T follicular helper cell (primary cell): ENCODE results near the gene IFNLR1.

Source experiments
- DNase-seq: peaks from one replicate; pipeline ENCODE4 v3.0.0-alpha.2; 2020; ENCODE audit warnings: low read depth

The IFNLR1 gene

DNA sequence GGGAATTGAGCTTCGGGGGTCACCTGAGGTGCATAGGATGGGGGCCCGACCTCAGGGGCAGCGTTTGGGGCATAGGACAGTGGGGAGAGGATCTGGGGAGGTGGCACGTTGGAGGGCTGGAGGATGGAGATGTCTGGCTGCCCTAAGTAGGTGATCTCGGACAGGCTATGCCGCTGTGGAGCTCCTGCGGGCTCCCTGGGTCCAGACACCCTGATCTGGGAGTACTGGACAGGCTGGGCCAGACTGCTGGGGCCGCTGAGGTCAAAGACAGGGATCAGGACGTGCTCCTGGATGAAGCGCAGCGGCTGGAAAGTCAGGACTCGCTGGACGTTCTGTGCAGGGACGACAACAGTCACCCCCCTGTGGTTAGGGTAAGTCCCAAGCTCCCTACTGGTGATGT is 65.7 kb downstream of the IFNLR1 start:
- no peak for DNase-seq

DNA sequence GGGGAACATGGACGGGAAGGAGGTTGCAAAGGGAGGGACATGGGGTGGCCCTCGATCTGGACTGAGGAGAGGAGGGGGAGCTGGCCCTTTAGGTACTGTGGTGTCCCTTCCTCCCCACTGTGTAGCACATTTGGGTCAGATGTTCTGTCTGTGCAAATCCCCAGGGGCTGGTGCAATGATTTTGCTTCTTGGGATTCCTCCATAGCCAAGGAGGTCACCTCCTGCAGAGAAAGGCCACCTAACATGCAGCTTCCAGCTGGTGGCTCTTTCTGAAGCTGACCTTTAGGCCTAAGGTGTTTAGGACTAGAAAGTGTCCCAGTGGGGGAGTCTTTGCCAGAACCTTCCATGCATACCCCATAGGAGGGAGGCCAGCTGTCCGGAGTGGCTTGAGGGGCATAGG is 66.1 kb downstream of the IFNLR1 start:
- DNase-seq: no peak

DNA sequence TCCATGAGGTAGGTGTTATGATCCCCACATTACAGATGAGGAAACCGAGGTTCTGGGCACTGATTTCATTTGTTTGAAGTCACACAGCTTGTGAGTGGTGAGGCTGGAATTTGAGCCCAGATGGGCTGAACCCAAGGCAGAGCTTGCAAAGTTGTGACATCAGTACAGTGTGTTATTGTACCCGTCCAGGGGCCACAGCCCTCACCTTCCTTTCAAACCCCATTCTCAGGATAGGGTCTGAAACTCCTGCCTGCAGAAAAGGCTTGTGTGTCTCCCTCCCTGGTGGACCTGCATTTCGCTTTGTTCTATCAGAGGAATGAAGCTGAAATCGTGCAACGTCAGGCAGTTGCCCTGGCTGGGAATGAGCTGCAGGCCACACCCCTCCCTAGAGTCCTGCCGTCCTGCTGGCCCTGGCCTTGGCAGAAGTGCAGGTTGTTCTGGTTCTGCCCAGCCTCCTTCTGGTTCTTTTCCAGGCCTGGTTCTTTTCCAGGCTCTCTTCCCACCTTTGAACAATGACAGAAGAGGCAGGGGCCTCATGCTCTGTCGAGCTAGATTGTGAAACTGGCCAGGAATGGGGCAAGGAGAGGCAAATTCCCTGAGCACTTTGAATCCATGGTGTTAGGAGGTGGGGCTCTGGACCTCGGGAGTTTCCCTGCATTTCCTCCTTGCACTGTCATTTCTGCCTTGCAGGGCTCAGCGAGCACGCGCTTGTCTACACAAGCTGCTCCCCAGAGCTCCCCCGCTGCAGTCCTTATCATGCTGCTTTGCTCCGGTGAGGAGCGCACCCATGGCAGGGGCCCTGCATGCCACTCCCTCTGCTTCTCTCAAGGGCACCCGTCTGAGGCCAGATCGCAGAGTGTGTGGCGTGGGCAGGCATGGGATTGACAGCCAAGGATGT is 67.0 kb downstream of the IFNLR1 start:
- no peak for DNase-seq

DNA sequence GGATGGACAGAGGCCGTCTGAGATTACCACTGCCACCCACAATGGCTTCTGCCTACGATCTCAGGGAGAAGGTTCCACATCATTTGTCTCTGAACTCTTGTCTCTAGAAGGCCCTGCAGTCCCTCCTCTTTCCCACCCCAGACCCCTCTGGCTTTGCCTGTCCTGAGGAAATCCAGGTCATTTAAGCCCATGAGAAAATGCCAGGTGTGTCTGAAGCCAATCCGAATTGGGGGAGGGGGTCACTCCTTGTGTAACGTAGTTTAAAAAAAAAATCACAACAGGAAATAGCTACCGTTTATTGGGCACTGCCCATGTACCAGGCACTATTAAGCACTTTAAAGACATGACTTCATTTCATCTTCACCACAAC is 67.6 kb downstream of the IFNLR1 start:
- DNase-seq: no peak

DNA sequence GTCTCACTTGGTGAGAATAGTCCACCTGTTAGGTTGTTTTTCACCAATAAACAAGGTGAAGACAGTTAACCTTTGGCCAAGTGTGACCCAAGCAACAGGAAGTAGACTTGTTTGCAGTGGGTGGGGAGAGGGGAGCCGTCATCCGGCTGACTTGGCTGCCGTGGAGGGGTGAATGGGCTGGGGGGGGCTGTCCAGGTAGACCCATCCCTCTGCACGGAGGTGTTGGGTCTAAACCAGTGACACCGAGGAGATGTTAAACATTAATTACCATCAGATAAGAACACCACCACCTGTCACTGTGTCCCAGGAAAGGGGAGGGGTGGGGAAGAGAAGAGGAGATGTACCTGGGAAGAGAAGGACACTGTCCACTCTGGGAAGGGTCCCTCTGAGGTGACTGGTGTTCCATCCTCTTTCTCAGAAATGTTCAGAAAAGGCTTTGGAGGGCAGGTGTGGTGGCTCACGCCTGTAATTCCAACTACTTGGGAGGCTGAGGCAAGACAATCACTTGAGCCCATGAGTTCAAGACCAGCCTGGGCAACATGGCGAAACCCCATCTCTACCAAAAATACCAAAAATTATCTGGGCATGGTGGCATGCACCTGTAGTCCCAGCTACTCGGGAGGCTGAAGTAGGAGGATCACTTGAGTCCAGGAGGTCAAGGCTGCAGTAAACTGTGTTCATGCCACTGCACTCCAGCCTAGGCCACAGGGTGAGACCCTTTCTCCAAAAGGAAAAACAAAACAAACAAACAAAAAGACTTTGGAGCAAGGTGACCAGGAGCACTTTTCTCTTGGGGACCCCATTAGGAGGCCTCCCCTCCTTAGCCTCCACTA is 68.5 kb downstream of the IFNLR1 start:
- DNase-seq: no peak

DNA sequence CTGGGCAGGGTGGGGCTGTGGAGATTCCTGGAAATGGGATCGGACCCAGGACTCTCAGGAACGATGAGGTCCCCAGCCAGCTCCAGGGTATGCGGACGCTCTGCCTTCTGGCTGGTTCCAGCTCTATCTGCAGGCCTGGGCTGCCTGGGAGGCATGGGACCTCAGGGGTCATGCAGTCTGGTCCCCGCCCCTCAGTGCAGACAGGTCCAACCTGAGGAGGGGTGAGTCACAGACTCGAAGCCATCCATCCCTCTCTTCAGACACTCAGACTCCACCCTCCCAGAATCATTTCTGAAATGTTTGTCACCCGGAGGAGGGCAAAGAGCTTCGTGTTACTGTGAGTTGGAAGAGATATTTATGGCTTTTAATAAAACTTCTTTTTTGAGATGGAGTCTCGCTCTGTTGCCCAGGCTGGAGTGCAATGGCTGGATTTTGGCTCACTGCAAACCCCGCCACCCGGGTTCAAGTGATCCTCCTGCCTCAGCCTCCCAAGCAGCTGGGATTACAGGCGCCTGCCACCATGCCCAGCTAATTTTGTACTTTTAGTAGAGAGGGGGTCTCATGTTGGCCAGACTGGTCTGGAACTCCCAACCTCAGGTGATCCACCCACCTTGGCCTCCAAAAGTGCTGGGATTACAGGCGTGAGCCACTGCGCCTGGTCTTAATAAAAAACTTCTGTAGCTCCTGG is 69.2 kb downstream of the IFNLR1 start:
- DNase-seq: no peak

DNA sequence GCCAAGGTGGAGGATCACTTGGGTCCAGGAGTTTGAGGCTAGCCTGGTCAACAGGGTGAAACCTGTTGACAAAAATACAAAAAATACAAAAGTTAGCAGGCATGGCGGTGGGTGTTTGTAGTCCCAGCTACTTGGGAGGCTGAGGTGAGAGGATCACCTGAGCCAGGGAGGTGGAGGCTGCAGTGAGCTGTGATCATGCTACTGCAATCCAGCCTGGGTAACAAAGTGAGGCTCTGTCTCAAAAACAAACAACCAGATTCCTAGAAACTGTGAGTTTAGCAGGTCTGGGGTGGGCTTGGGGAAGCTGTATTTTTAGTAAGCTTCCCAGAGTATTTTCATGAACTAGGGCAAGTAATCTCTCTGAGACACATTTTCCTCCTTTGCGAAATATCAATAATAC is 70.0 kb downstream of the IFNLR1 start:
- DNase-seq: no peak

DNA sequence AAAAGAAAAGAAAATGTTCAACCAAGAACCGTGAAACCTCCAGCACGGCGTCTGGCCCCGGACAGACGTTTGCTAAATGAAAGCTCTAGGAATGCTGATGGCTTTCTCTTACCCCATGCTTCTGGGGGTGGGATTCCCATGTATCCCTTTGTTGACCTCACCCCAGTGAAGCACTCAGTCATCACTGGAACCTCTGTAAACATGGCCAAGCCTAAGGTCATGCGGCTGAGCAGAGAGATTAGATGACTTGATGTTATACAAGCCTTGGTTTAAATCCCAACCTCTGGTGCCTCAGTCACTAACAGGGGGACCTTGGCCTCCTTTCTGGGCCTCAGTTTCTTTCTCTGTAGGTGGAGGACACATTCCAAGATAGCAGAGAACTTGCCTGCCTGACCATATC is 72.3 kb downstream of the IFNLR1 start:
- DNase-seq: no peak

DNA sequence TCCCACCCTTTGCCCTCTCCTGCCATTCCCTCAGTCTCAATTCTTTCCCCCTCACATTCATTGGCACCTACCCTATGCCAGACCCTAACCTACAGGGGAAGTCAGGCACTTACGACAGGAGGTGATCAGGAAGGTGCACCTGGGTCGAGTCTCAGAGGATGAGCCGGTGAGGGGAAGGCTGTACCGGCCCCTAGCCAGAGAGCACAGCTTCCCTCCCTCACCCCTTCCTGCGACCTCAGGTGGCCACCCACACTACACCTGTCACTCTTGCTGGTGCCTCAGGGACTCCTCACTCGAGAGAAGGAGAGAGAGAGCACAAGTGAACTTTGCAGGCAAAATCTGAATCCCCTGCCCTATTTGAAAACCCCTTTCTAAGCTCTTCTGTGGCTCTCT is 73.5 kb downstream of the IFNLR1 start:
- no peak for DNase-seq

DNA sequence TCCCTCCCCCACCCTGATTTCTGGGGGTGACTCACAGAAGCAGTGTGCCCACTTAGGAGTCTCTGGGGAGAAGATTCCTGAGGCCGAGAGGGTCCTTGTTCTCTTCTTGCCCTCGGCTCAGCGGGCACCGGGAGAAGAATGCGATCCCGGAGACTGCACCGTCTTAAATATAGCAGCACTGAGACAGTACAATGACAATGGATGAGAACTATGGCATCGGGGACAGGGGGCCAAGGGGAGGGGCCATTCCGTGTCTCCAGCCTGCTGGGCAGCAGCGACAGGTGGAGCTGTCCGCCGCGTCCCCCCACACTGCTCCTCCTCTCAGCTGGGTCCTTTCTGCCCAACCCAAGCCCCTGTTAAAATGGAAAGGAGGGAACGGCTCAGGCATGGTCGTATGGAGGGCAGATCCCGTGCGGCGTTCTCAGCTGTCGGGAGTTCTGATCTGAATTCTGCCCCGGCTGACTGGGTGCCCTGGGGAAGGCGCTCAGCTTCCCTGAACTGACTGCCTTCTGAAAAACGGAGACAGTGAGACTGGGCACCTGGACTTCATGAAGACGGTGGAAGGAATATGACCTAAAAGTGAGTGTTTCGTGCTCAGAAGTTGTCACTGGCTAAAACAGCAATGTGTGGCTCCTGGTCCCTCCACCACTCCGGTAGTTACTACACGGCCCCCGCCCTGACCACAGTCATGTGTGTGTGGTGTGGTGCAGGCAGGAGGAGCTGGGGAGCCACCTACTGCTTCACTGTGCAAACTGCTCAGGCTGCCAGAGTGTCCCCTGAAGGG is 74.9 kb downstream of the IFNLR1 start, which contains the start of gene MYOM3:
Gene MYOM3 (minus strand): TSS at position 140 of the 784 bp plus-strand sequence. CDS start 3,499 bp downstream, outside the sequence.
- DNase-seq: no peak

DNA sequence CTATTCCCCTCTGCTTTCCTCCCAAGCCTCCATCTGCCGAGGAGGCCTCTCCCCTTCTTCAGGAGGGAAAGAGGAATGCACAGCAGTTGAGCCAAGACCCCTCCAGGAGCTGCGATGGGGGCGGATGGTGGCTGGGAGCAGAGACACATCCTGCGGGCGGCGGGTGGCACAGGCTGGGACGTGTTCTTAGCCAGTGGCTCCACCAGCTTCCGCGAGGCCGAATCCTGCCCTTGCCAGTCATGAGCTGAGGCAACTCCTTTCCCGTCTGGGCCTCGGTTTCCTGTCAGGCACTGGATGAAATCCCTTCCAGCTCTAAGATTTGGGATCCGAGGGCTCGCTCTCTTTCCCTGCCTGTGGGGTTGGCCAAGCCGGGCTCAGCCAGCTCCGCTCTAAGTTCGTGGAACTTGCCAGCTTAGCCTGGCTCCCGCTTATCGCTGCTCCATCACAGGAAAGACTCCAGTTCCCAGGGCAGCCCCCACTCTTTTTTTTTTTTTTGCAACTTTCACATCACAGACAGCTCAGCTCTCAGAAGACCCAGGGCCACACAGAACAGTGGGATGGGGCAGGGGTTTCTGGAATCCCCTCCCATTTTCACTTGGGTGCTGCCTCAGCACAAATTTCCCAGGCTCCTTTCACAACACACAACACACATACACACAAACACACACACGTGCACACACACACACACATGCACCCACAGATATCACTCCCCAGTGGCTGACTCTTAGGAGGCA is 75.7 kb downstream of the IFNLR1 start:
- no peak for DNase-seq

DNA sequence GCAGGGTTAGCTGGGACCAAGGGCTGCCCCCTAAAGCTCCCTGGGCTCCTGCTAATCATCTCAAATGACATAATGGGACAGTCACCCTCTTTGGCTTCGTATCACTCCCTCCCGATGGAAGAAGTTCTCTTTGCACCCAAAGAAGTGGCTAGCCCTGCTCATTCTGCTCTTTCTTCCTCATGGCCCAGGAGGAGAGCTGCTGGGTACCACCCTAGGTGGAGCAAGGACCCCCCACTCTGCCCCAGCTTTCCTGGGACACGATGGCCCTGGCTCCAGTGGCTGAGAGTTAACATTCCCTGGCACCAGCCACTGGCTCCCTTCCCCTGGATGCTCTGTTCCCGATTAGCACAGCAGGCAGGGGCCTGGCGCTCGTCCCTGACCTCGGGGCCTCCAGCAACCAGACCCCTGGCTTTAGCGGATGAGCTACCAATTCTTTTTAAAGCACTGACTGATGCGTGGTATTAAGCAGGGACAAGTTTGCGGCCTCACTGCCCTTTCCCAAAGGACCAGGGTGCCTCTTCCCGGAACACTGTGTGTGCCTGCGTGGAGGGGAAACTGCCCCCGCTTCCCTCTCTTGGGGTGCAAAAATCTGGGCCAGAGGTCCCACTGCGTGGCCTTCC is 76.3 kb downstream of the IFNLR1 start:
- DNase-seq: no peak

DNA sequence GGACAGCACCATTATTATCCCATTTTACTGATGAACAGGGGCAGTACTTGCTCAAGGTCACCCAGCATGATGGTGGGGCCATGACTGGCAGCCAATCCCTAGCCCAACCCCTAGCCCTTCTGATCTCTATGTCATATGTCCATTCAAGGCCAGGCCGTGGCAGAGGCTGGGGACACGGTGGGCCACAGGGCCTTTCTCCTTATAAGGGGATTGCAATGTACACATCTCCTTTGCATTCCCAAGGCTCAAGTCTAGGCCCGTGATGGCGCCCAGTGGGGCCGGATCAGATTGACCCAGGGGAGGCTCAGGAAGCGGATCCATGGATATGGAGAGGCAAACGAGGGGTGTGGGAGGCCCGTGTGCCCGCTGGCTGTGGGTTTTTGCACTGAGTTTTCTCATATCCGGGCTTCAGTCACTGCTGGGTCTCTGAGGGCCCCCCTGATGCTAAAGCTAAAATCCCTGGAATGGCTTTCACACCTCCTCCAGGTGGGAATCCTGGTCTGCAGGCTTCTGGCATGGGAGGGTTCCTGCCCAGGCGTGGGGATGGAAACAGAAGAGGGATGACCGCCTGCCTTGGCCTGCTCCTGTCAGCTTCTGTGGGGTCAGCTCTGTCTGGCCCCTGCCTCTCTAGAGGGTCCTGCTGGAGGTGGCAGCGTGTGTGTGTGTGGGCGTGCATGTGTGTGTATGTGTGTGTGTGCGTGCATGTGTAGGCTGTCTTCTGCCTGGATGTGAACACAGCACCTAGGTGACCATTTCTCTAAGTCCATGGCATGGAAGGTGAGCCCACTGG is 77.2 kb downstream of the IFNLR1 start:
- no peak for DNase-seq

DNA sequence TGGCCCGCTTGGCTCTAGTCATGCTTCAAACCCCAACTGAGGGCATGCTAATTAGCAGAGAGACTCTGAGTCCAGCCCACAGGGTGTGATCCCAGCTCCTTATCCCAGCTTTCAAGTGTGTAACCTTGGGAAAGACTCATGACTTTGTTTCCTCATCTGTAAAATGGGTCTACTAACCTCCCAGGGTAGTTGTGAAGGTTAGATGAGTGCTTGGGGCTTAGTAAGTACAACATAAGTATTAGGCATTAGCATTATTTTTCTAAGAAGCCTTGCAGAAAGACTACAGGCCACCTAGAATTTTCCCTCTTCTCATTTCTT is 78.0 kb downstream of the IFNLR1 start:
- DNase-seq: no peak

DNA sequence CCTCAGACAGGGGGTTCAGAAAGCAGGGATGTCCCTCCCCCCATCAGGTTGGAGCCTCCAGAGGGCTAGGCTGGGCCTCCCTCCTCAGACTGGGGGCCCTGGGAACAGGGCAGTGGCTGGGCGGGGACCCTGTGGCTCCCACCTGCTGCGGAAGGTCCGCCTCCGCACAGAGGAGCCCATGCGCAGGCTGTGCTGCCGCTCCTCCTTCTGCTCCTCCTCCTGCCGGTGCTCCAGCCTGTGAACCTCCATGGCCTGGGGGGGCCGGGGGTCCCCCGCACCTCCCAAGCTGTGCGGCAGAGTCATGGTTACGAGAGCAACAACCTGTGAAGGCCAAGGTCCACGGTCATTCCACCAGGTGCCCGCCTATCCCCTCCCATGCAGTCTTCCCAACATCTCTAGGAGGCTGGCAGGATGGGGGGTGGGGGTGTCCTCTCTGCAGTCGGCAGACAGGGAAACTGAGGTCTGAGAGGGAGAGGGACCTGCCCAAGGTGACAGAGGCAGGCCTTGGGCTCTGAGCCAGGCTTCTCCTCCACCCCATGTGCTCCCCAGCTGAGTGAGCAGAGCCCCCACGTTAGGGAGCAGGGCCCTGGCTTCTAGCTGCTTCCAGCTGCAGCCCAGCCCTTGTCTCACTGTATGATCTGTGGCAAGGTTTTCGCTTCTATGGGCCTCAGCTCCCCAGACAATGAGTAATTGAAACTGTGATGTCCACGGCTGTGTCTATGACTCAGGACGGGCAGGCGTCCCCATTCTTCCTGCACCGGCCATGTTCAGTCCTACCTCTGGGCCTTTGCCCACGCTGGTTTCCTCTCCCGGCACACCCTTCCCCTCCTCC is 78.5 kb downstream of the IFNLR1 start:
- DNase-seq: no peak

DNA sequence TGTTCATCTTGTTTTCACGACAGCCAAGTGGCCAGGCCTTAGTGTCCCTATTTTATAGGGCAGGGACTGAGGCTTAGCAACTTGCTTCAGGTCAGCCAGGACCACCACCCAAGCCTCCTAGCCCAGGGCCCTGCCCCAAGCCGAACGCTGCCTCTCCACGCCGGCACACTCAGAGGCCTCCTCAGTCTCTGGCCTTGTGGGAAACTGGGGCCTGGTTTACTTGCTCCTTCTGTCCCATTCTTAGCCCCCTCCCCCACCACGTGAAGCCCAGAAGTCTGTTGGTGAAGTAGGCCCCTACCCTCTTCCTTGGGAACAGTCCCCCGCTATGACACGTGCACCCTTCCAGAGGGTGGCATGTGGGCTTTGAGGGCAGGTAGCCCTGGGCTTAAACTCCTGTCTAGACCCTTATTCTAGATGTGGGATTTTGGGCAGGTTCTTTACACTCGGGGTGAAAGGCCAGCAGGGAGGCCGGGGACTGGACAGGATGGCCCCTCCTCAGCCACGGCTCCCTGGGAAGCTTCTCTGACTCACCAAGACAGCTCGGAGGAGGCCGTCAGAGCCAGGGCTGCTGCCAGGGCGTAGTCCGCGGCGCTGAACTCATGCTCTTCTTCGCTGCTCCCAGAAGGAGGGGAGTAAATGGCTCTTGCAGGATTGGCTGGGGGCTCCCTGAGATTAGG is 79.5 kb downstream of the IFNLR1 start:
- DNase-seq: no peak

DNA sequence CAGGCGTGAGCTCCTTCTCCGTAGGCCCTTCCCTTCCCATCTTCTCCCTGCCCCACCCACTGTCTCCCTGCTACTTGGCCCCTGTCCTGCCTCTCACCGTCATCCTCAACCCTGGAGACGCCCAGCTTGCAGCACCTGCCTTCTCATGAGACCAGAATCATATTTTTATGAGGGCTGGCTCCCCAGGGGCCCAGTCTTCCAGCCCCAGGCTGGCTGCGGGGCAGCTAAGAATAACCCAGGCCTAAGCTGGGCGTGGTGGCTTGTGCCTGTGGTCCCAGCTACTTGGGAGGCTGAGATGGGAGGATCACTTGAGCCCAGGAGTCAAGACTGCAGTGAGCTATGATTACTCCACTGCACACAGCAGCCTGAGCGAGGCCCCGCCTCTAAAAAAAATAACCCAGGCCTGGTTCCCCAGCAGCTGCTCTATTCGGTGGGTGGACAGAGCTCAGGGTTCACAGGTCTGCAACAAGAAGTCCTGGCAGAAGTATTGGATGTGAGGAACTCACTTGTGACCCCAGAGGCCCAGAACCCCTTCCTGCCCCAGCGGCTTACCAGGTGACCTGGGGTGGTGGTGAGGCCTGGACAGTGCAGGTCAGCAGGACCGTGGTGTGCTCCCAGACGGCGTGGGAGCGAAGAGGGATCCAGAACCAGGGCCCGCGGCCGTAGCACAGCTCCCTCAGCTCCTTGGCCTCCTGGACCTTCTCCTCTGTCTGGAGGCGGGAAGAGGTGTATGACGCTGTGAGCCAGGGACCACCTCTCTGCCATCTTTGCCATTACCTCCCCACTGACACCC is 81.5 kb downstream of the IFNLR1 start:
- DNase-seq: no peak

DNA sequence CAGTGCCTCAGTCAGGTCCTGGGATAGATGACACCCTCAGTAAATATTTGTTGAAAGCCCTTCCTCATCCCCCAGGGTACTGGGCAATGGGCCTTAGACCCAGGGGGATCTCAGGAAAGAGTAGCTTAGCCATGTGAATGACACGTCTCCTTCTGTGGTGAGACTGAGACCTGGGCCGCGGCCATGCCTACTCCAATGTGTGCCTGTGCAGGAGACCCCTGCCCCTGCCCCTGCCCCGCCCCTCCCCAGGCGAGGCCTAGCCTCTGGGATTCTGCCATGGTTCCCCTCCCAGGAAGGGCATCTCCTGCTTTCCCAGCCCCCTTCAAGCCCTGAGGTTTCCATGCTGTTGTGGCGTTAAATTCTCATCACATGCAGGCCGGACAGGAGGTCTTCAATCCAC is 82.2 kb downstream of the IFNLR1 start:
- no peak for DNase-seq
